BE2C (cell line): ENCODE results near the gene SCIN.
"Not testable (repeated sequence)": the region's sequence is repeated elsewhere in the genome, so short reads cannot be mapped to it uniquely, and the experiment has no call there.

Experiments
- DNase-seq: peaks from one replicate; pipeline ENCODE4 v3.0.0-alpha.2; 2020
- H3K27me3 ChIP-seq: fragments of 250-450 bp; sonication (Bioruptor Pico); 2 replicates; pipeline ENCODE4 v1.5.1; 2020; ENCODE audit warnings: mild to moderate bottlenecking
- H3K36me3 ChIP-seq: fragments of 250-450 bp; sonication (Bioruptor Pico); 2 replicates; pipeline ENCODE4 v1.5.1; 2020; ENCODE audit warnings: mild to moderate bottlenecking
- H3K4me1 ChIP-seq: fragments of 250-450 bp; sonication (Bioruptor Pico); 2 replicates; pipeline ENCODE4 v1.5.1; 2020
- H3K4me3 ChIP-seq: 2 replicates; pipeline ENCODE4 v1.5.1; 2011; ENCODE audit warnings: low read depth, low read length
- H3K9me3 ChIP-seq: fragments of 250-450 bp; sonication (Bioruptor Pico); 2 replicates; pipeline ENCODE4 v1.5.1; 2020
- CTCF ChIP-seq: IDR thresholded peaks from 2 replicates; pipeline ENCODE4 v1.5.1; 2012; ENCODE audit warnings: mild to moderate bottlenecking, low read depth, low read length

Gene SCIN

GRCh38 chr7:12670000-12670729, 99.6 kb downstream of the SCIN start:
- Histone ChIP-seq H3K27me3 (peaks cover 10% of the 10 kb centered on the region; the same call in 1 of the 2 replicates), H3K4me1 (no peaks in the 10 kb centered on the region), H3K9me3 (no peaks in the 10 kb centered on the region; the same call in 1 of the 2 replicates), H3K4me3 (no peak overlapping the region), H3K36me3 (no peaks in the 10 kb centered on the region)
- no peak for TF ChIP-seq CTCF
- no peak for DNase-seq

GRCh38 chr7:12670743-12671520, 100.4 kb downstream of the SCIN start:
- Histone ChIP-seq H3K4me3 (no peak overlapping the region), H3K36me3 (no peaks in the 10 kb centered on the region), H3K27me3 (peaks cover 8% of the 10 kb centered on the region; the same call in 1 of the 2 replicates), H3K4me1 (no peaks in the 10 kb centered on the region), H3K9me3 (no peaks in the 10 kb centered on the region; the same call in 1 of the 2 replicates)
- TF ChIP-seq CTCF, result no peak
- DNase-seq, result no peak

- not testable (repeated sequence) for DNase-seq, H3K4me1 ChIP-seq, H3K36me3 ChIP-seq, H3K4me3 ChIP-seq, H3K9me3 ChIP-seq, H3K27me3 ChIP-seq
These were observed 102.9 kb downstream of the SCIN start for GRCh38 chr7:12673436-12673835.

GRCh38 chr7:12674053-12674452, 103.5 kb downstream of the SCIN start:
- no peak for TF ChIP-seq CTCF
- H3K4me3 ChIP-seq, result no peak overlapping the region
- no peaks in the 10 kb centered on the region for H3K36me3 ChIP-seq
- H3K9me3 ChIP-seq, result no peaks in the 10 kb centered on the region; the same call in 1 of the 2 replicates
- H3K4me1 ChIP-seq, result no peaks in the 10 kb centered on the region
- no peak for DNase-seq
- no peaks in the 10 kb centered on the region for H3K27me3 ChIP-seq

GRCh38 chr7:12674861-12675260, 104.3 kb downstream of the SCIN start:
- no peaks in the 10 kb centered on the region for H3K27me3 ChIP-seq
- no peaks in the 10 kb centered on the region; the same call in 1 of the 2 replicates for H3K9me3 ChIP-seq
- H3K36me3 ChIP-seq, result no peaks in the 10 kb centered on the region
- no peaks in the 10 kb centered on the region for H3K4me1 ChIP-seq
- peak; percentile 15 for DNase-seq
- no peak overlapping the region for H3K4me3 ChIP-seq
- peak; percentile 63 for TF ChIP-seq CTCF

GRCh38 chr7:12683678-12684585, 113.4 kb downstream of the SCIN start:
- no peak for DNase-seq
- Histone ChIP-seq H3K9me3 (no peaks in the 10 kb centered on the region), H3K36me3 (no peaks in the 10 kb centered on the region), H3K4me3 (no peak overlapping the region), H3K27me3 (no peaks in the 10 kb centered on the region), H3K4me1 (no peaks in the 10 kb centered on the region)
- TF ChIP-seq CTCF, result peak; percentile 33
